ENCODE results near the gene STX8.

STX8 gene

GRCh38 chr17:9233761-9234160 is 341.9 kb downstream of the STX8 start:
- TF ChIP-seq CTCF (IDR thresholded peaks at IDR 0.05) = no peak
- intact Hi-C loops (cut with DNase I; ENCODE audit: low total_unique reads) = no loop called here
- Histone ChIP-seq H3K4me1 (peaks cover 0 to 24% (median 9%) of the 10 kb centered on the region in 4 donors), H3K9me3 (no peaks in the 10 kb centered on the region), H3K27me3 (no peaks in the 10 kb centered on the region), H3K4me3 (no peak overlapping the region), H3K27ac (no peak overlapping the region), H3K36me3 (peaks cover 0 to 3% (median 0%) of the 10 kb centered on the region in 3 donors)
- DNase-seq = no peak

- no peak for TF ChIP-seq CTCF (IDR thresholded peaks at IDR 0.05)
- intact Hi-C loops (cut with DNase I; ENCODE audit: low total_unique reads) = no loop called here
- H3K36me3 ChIP-seq = peaks cover 0 to 3% (median 0%) of the 10 kb centered on the region in 3 donors
- H3K27me3 ChIP-seq = no peaks in the 10 kb centered on the region
- DNase-seq = no peak
- H3K9me3 ChIP-seq = no peaks in the 10 kb centered on the region
- no peak overlapping the region for H3K4me3 ChIP-seq
- H3K4me1 ChIP-seq = peaks cover 0 to 23% (median 8%) of the 10 kb centered on the region in 4 donors
- no peak overlapping the region for H3K27ac ChIP-seq
These were observed 342.4 kb downstream of the STX8 start for GRCh38 chr17:9233271-9233599.

GRCh38 chr17:9232591-9233270 is 342.9 kb downstream of the STX8 start:
- Histone ChIP-seq H3K27ac (no peak overlapping the region), H3K4me3 (no peak overlapping the region), H3K27me3 (no peaks in the 10 kb centered on the region), H3K36me3 (peaks cover 0 to 3% (median 0%) of the 10 kb centered on the region in 3 donors), H3K9me3 (no peaks in the 10 kb centered on the region), H3K4me1 (peaks cover 0 to 23% (median 8%) of the 10 kb centered on the region in 4 donors)
- no peak for TF ChIP-seq CTCF (IDR thresholded peaks at IDR 0.05)
- no peak for DNase-seq
- intact Hi-C loops (cut with DNase I; ENCODE audit: low total_unique reads) = no loop called here

- H3K36me3 ChIP-seq = peaks cover 0 to 1% (median 0%) of the 10 kb centered on the region in 3 donors
- H3K27ac ChIP-seq = no peak overlapping the region
- no peaks in the 10 kb centered on the region for H3K27me3 ChIP-seq
- no peak overlapping the region for H3K4me3 ChIP-seq
- H3K4me1 ChIP-seq = peaks cover 0 to 21% (median 9%) of the 10 kb centered on the region in 4 donors
- no peaks in the 10 kb centered on the region for H3K9me3 ChIP-seq
- TF ChIP-seq CTCF (IDR thresholded peaks at IDR 0.05) = no peak
- no peak for DNase-seq
- intact Hi-C loops (cut with DNase I; ENCODE audit: low total_unique reads) = no loop called here
These were observed 343.5 kb downstream of the STX8 start for GRCh38 chr17:9232155-9232475.

- no peak overlapping the region for H3K4me3 ChIP-seq
- H3K9me3 ChIP-seq = no peaks in the 10 kb centered on the region
- intact Hi-C loops (cut with DNase I; ENCODE audit: low total_unique reads) = no loop called here
- H3K36me3 ChIP-seq = no peaks in the 10 kb centered on the region
- TF ChIP-seq CTCF (IDR thresholded peaks at IDR 0.05) = no peak
- peaks cover 0 to 18% (median 8%) of the 10 kb centered on the region in 4 donors for H3K4me1 ChIP-seq
- no peak overlapping the region for H3K27ac ChIP-seq
- H3K27me3 ChIP-seq = no peaks in the 10 kb centered on the region
- no peak for DNase-seq
These were observed 344.0 kb downstream of the STX8 start for GRCh38 chr17:9231449-9232154.
